ENCODE results near the gene PLCB3.
"Not testable (repeated sequence)": the region's sequence is repeated elsewhere in the genome, so short reads cannot be mapped to it uniquely, and the experiment has no call there.

The PLCB3 gene

DNA sequence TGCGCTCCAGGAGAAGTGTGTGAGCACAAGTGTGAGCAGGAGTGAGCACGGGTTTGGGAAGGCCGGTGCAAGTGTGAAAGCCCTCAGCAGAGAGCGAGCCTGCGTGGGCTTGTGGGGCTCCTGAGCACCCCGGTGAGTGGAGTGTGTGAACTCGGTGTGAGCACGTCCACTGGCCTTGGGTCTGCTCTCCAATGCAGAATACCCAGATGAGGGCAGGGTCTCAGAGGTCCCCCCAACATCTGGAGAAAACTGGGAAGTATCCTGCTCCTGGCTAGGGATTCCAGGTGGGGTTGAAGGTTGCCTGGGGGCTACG is 55.2 kb downstream of the PLCB3 start:
- no peak for DNase-seq

DNA sequence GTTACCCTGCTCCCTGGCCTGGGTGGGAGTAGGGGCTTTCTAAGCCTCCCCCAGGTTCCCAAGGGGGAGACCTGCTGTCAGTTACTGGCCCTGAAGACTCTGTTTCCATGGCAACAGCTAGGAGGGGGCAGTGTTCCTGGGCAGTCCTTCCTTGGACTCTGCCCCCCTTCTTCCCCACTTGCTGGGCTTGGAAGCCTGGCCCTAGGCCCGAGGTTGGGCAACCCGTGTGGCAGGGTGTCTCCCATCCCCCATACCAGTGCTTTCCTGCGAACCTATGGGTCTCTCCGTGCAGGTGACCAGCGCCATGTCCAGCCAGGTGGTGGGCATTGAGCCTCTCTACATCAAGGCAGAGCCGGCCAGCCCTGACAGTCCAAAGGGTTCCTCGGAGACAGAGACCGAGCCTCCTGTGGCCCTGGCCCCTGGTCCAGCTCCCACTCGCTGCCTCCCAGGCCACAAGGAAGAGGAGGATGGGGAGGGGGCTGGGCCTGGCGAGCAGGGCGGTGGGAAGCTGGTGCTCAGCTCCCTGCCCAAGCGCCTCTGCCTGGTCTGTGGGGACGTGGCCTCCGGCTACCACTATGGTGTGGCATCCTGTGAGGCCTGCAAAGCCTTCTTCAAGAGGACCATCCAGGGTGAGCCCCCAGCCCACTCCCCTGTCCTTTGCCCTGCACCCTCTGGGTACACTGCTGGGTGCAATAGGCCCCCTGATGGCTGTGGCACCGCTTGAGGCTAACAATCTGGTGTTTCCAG is 55.7 kb downstream of the PLCB3 start:
- no peak for DNase-seq

- not testable (repeated sequence) for DNase-seq
Measured at GRCh38 chr11:64307795-64308194, 56.5 kb downstream of the PLCB3 start.

DNA sequence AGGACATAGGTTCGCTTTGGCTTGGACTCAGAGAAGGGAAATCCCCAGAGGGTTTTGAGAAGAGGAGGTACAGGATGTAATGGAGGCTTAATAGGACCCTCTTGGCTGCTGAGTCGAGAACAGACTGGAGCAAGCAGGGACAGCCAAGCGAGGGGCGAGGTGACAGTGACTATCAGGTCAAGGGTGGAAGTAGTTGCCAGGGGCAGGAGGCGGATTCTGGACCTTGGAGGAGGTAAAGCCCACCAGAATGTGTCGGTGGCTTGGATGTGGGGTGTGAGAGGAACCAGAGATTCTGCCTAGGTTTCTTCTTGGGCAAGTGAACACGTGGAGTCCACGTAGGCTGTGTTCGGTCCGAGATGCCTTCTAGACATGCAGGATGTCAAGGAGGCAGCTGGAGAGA is 61.6 kb downstream of the PLCB3 start:
- no peak for DNase-seq

DNA sequence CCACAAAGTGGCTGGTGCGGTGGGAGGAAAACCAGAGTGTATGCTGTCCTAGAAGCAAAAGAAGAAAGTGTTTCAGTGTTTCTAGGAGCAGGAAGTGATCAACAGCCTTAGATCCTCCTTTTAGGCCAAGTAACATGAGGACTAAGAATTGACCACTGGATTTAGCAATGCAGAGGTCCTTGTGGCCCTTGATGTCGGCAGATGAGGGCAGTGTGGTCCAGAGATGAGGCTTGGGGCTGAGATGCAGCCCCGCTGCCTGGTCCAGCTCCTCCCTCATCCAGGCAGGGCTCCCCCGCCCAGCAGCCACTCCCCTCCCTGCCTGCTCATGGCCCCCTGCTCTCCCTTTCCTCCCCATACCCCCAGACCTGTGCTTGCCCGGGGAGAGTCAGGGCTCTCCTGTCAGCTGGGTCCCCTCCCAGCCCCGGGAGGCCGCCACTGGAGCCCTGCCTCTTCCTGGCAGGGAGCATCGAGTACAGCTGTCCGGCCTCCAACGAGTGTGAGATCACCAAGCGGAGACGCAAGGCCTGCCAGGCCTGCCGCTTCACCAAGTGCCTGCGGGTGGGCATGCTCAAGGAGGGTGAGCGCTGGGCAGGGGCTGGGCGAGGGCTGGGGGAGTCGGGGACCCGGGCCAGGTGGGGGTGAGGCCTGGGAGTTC is 62.3 kb downstream of the PLCB3 start:
- DNase-seq: no peak

DNA sequence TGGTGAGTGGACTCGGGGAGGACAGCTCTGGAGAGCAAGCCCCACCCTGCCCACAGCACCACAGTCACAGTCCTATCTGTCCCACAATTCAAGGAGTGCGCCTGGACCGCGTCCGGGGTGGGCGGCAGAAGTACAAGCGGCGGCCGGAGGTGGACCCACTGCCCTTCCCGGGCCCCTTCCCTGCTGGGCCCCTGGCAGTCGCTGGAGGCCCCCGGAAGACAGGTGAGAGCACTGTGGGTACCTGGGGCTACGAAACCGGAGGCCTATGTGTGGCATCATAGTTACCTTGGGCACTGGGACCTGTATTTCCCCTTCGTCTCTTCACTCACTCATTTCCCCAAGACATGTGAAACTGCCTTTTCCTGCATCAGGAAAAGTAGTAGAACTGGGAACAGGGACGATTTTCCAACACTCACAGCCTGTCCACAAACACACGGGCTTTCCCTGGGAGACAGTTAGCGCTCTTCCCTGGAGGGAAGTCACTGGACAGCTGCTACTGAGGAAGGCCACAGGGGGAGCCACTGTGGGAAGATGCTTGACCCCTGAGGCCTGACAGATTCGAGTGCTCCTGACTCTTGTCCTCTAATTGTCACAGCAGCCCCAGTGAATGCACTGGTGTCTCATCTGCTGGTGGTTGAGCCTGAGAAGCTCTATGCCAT is 62.9 kb downstream of the PLCB3 start:
- DNase-seq: no peak

DNA sequence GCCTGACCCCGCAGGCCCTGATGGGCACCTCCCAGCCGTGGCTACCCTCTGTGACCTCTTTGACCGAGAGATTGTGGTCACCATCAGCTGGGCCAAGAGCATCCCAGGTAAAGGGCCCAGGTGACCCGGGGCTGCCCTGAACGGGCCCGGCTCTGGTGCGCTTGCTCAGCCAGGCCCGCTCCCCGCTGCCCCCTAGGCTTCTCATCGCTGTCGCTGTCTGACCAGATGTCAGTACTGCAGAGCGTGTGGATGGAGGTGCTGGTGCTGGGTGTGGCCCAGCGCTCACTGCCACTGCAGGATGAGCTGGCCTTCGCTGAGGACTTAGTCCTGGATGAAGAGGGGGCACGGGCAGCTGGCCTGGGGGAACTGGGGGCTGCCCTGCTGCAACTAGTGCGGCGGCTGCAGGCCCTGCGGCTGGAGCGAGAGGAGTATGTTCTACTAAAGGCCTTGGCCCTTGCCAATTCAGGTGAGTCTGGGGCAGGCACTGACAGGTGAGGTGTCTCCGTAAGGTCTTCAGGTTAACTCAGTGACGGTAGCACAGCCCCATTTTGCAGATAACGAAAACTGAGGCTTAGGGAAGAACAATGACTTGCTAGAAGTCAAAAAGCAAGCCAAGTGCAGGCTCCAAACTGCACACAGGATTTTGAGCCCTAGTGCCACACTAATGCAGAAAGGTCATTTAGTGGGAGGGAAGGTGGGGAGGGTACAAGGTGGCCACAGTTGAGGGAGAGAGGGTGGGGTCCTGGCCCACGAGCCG is 63.7 kb downstream of the PLCB3 start:
- DNase-seq: no peak

DNA sequence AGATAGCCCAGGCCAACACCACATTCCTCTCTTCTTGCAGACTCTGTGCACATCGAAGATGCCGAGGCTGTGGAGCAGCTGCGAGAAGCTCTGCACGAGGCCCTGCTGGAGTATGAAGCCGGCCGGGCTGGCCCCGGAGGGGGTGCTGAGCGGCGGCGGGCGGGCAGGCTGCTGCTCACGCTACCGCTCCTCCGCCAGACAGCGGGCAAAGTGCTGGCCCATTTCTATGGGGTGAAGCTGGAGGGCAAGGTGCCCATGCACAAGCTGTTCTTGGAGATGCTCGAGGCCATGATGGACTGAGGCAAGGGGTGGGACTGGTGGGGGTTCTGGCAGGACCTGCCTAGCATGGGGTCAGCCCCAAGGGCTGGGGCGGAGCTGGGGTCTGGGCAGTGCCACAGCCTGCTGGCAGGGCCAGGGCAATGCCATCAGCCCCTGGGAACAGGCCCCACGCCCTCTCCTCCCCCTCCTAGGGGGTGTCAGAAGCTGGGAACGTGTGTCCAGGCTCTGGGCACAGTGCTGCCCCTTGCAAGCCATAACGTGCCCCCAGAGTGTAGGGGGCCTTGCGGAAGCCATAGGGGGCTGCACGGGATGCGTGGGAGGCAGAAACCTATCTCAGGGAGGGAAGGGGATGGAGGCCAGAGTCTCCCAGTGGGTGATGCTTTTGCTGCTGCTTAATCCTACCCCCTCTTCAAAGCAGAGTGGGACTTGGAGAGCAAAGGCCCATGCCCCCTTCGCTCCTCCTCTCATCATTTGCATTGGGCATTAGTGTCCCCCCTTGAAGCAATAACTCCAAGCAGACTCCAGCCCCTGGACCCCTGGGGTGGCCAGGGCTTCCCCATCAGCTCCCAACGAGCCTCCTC is 64.6 kb downstream of the PLCB3 start:
- DNase-seq: not testable (repeated sequence)

- no peak for DNase-seq
Measured at GRCh38 chr11:64316672-64317324, 65.5 kb downstream of the PLCB3 start.

- peak; percentile 97 for DNase-seq
Measured at GRCh38 chr11:64317325-64317960, 66.1 kb downstream of the PLCB3 start, which contains the start of gene TRMT112. TRMT112 (minus strand) TSS chr11:64317559; CDS start chr11:64317526, 33 bp downstream.

DNA sequence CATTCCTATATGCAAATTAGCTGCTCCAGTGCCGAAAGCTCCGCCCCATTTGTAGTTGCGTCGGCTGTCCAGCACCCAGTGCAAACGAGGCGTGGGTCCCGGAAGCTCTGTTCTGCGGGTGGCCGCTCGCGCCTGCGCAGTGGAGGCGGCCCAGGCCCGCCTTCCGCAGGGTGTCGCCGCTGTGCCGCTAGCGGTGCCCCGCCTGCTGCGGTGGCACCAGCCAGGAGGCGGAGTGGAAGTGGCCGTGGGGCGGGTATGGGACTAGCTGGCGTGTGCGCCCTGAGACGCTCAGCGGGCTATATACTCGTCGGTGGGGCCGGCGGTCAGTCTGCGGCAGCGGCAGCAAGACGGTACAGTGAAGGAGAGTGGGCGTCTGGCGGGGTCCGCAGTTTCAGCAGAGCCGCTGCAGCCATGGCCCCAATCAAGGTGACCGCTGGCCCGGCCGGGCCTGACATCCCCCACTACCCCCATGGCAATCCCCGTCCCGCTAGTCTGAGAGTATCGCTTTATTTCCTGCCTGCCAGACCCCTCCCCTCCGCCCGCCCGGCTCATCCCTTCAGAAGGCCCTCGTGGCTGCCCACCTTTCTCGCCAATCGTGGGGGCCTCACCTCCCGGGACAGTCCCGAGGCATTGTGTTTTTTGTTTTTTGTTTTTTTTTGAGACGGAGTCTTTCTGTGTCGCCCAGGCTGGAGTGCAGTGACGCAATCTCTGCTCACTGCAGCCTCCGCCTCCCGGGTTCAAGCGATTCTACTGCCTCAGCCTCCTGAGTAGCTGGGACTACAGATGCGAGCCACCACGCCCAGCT is 66.8 kb downstream of the PLCB3 start, which contains the start of gene PRDX5:
TSS of gene PRDX5 (plus strand) at position 161 of the 805 bp plus-strand sequence. CDS start at position 256, 95 bp downstream.
- DNase-seq: peak; percentile 96
